Measurements from ENCODE around the gene ROBO2. TPM values are rescaled to one million over a fixed set of nuclear protein-coding genes. Genes with fewer than 3 reads are reported as not detected.

Gene ROBO2
- total and polyA plus RNA-seq, 11 donors, result 0.04 to 0.93 (median 0.06) TPM; not detected in 6

- ATAC-seq (no peak), DNase-seq (no peak)
- Histone ChIP-seq H3K4me3 (no peak overlapping the region), H3K36me3 (no peaks in the 10 kb centered on the region), H3K4me1 (no peaks in the 10 kb centered on the region), H3K9me3 (no peaks in the 10 kb centered on the region), H3K27me3 (no peaks in the 10 kb centered on the region), H3K27ac (no peak overlapping the region)
- no peak for TF ChIP-seq POLR2A (IDR thresholded peaks at IDR 0.05)
- TF ChIP-seq, protein P1, sequence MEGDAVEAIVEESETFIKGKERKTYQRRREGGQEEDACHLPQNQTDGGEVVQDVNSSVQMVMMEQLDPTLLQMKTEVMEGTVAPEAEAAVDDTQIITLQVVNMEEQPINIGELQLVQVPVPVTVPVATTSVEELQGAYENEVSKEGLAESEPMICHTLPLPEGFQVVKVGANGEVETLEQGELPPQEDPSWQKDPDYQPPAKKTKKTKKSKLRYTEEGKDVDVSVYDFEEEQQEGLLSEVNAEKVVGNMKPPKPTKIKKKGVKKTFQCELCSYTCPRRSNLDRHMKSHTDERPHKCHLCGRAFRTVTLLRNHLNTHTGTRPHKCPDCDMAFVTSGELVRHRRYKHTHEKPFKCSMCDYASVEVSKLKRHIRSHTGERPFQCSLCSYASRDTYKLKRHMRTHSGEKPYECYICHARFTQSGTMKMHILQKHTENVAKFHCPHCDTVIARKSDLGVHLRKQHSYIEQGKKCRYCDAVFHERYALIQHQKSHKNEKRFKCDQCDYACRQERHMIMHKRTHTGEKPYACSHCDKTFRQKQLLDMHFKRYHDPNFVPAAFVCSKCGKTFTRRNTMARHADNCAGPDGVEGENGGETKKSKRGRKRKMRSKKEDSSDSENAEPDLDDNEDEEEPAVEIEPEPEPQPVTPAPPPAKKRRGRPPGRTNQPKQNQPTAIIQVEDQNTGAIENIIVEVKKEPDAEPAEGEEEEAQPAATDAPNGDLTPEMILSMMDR (IDR thresholded peaks at IDR 0.05), result no peak
- 90 to 95% (median 94%) methylated on average over 2 of the region's 2 CpGs for WGBS, 4 donors
- intact Hi-C loops (cut with DNase I), result no loop called here
These were observed 555.5 kb downstream of the ROBO2 start for GRCh38 chr3:77595371-77595870.

- H3K4me3 ChIP-seq, result no peak overlapping the region
- 84 to 97% (median 90%) methylated on average over 1 of the region's 1 CpG for WGBS, 4 donors
These were observed 560.0 kb downstream of the ROBO2 start for GRCh38 chr3:77599948-77600347.

GRCh38 chr3:77601823-77602415 is 562.0 kb downstream of the ROBO2 start:
- 79 to 86% (median 81%) methylated on average over 9 of the region's 9 CpGs for WGBS, 4 donors
- ATAC-seq (no peak), DNase-seq (no peak)
- Histone ChIP-seq H3K4me3 (no peak overlapping the region), H3K27me3 (no peaks in the 10 kb centered on the region), H3K36me3 (no peaks in the 10 kb centered on the region), H3K4me1 (no peaks in the 10 kb centered on the region), H3K9me3 (no peaks in the 10 kb centered on the region), H3K27ac (no peak overlapping the region)
- TF ChIP-seq, protein P1 (IDR thresholded peaks at IDR 0.05), result no peak
- no peak for TF ChIP-seq POLR2A (IDR thresholded peaks at IDR 0.05)
- intact Hi-C loops (cut with DNase I), result no loop called here

More at GRCh38 chr3:77599948-77600347, 560.0 kb downstream of the ROBO2 start:
- Histone ChIP-seq H3K27ac (no peak overlapping the region), H3K27me3 (no peaks in the 10 kb centered on the region), H3K9me3 (no peaks in the 10 kb centered on the region), H3K36me3 (no peaks in the 10 kb centered on the region), H3K4me1 (no peaks in the 10 kb centered on the region)
- no peak for TF ChIP-seq POLR2A (IDR thresholded peaks at IDR 0.05)
- TF ChIP-seq, protein P1 (IDR thresholded peaks at IDR 0.05), result no peak
- intact Hi-C loops (cut with DNase I), result no loop called here
- ATAC-seq (no peak), DNase-seq (no peak)

- no peaks in the 10 kb centered on the region for H3K36me3 ChIP-seq
- WGBS, 4 donors, result 91 to 98% (median 94%) methylated on average over 3 of the region's 3 CpGs
- no peaks in the 10 kb centered on the region for H3K9me3 ChIP-seq
- H3K4me3 ChIP-seq, result no peak overlapping the region
- no peak overlapping the region for H3K27ac ChIP-seq
- ATAC-seq, result no peak
- TF ChIP-seq, protein P1 (IDR thresholded peaks at IDR 0.05), result no peak
- no peak for TF ChIP-seq POLR2A (IDR thresholded peaks at IDR 0.05)
- DNase-seq, result no peak
- H3K27me3 ChIP-seq, result no peaks in the 10 kb centered on the region
- H3K4me1 ChIP-seq, result no peaks in the 10 kb centered on the region
- intact Hi-C loops (cut with DNase I), result no loop called here
These were observed 562.8 kb downstream of the ROBO2 start for GRCh38 chr3:77602722-77603121.

All from heart left ventricle (tissue), 16 donors.